HepG2 (cell line): ENCODE data around the gene FCHO2. TPM values are rescaled to one million over a fixed set of nuclear protein-coding genes. Genes with fewer than 3 reads are reported as not detected.

Experiments
- ATAC-seq: fragments of 200-7000 bp; cut with Tn5 transposase; 3 replicates; pipeline ENCODE4 v1.9.1; 2020; ENCODE audit warnings: mild to moderate bottlenecking, moderate library complexity
- BruUV-seq: library from RNA; stranded (reverse); fragments of 400-500 nt; replicated peaks from 2 replicates; lab custom pipeline; 2021; lab: Mats Ljungman, UMichigan
- CTCF ChIA-PET: fragments of 300-600 bp; formaldehyde crosslinking; extraction: SDS; loops from one replicate; lab custom pipeline; 2021; ENCODE audit warnings: low total read pairs, inconsistent platforms, low intra/inter-chr PET ratio; lab: Yijun Ruan, JAX
- POLR2A ChIA-PET: fragments of 350-600 bp; sonication (Branson Sonifier 250); formaldehyde crosslinking; loops from one replicate; lab custom pipeline; 2020; ENCODE audit warnings: antibody characterized with exemption, inconsistent platforms; lab: Yijun Ruan, JAX
- DNase-seq: peaks from one replicate; pipeline ENCODE4 v3.0.0-alpha.2; 2015; ENCODE audit warnings: low spot score
- FAIRE-seq: peaks from 3 replicates; lab custom pipeline; 2011; peaks lifted over from hg19 to GRCh38; lab: Jason Lieb, UNC
- H2AFZ ChIP-seq: one replicate; pipeline ENCODE4 v1.6.1; 2011; ENCODE audit warnings: low read length, inconsistent platforms
- H3K27ac ChIP-seq: fragments of 300-600 bp; 3 replicates; pipeline ENCODE4 v1.8.0; 2011; ENCODE audit warnings: mixed run types, mild to moderate bottlenecking, mixed read lengths, low read length, inconsistent platforms; ENCODE audit not compliant: insufficient read depth; ENCODE audit errors: extremely low read length
- H3K27me3 ChIP-seq, 2 experiments: fragments of 200-600 bp in 1 of 2; 2 replicates in 1 of 2; 3 replicates in 1 of 2; pipeline versions ENCODE4 v1.6.0 to v1.8.0; 2011; ENCODE audit warnings: low read length in 2 of 2, mild to moderate bottlenecking in 2 of 2, moderate library complexity in 2 of 2, inconsistent platforms in 1 of 2; ENCODE audit not compliant: insufficient read depth in 2 of 2, control insufficient read depth in 1 of 2
- H3K36me3 ChIP-seq, 2 experiments: fragments of 200-600 bp in 1 of 2; replicated peaks in 1 of 2; 2 replicates in 1 of 2; 3 replicates in 1 of 2; pipeline versions ENCODE4 v1.5.1 to v1.8.0; 2011; ENCODE audit warnings: low read length in 2 of 2, inconsistent platforms in 1 of 2; ENCODE audit not compliant: insufficient read depth in 2 of 2, control insufficient read depth in 1 of 2
- H3K4me1 ChIP-seq: 2 replicates; pipeline ENCODE4 v1.5.1; 2012; ENCODE audit warnings: low read length, inconsistent platforms; ENCODE audit not compliant: insufficient read depth
- H3K4me2 ChIP-seq: 2 replicates; pipeline ENCODE4 v1.6.0; 2011; ENCODE audit warnings: low read depth, low read length, inconsistent platforms
- H3K4me3 ChIP-seq, 3 experiments: fragments of 200-600 bp in 1 of 3; sonication (generic), shearing (Covaris generic) in 1 of 3; replicated peaks in 1 of 3; 2 replicates each; pipeline ENCODE4 v1.5.1; 2011 to 2016; ENCODE audit warnings: low read length in 3 of 3, inconsistent platforms in 2 of 3, low read depth in 2 of 3, mild to moderate bottlenecking in 2 of 3, control low read depth in 1 of 3, mixed read lengths in 1 of 3; ENCODE audit not compliant: insufficient read depth in 1 of 3
- H3K79me2 ChIP-seq: one replicate; pipeline ENCODE4 v1.6.1; 2011; ENCODE audit warnings: low read length, inconsistent platforms; ENCODE audit not compliant: insufficient read depth
- H3K9ac ChIP-seq: 2 replicates; pipeline ENCODE4 v1.6.0; 2011; ENCODE audit warnings: mild to moderate bottlenecking, low read depth, low read length, inconsistent platforms; ENCODE audit not compliant: insufficient read depth
- H3K9me3 ChIP-seq: 2 replicates; pipeline ENCODE4 v1.5.1; 2012; ENCODE audit warnings: mild to moderate bottlenecking, low read length
- H4K20me1 ChIP-seq: 2 replicates; pipeline ENCODE4 v1.6.0; 2011; ENCODE audit warnings: inconsistent platforms, mild to moderate bottlenecking, low read length, moderate library complexity; ENCODE audit not compliant: insufficient read depth
- ARNTL ChIP-seq: sonication (generic); formaldehyde crosslinking; IDR thresholded peaks from 2 replicates; pipeline ENCODE4 v1.4.0; 2020; ENCODE audit warnings: mild to moderate bottlenecking, missing genetic modification reagents
- ASH2L ChIP-seq: fragments of 300-600, 200-600 bp; sonication (generic); IDR thresholded peaks from 2 replicates; pipeline ENCODE4 v1.7.0; 2017; ENCODE audit warnings: low read depth, mild to moderate bottlenecking, moderate library complexity, mixed read lengths, low read length; ENCODE audit not compliant: insufficient read length
- CBX5 ChIP-seq: sonication (generic); formaldehyde crosslinking; IDR thresholded peaks from 2 replicates; pipeline ENCODE4 v1.4.0; 2020; ENCODE audit warnings: missing genetic modification reagents, borderline replicate concordance
- ELK4 ChIP-seq: sonication (generic); formaldehyde crosslinking; IDR thresholded peaks from 2 replicates; pipeline ENCODE4 v1.9.0; 2021; ENCODE audit warnings: missing genetic modification reagents, borderline replicate concordance
- FUBP1 ChIP-seq: sonication (generic); formaldehyde crosslinking; IDR thresholded peaks from 2 replicates; pipeline ENCODE4 v1.5.1; 2020; ENCODE audit warnings: missing genetic modification reagents, mild to moderate bottlenecking, borderline replicate concordance
- HNRNPL ChIP-seq: fragments of 200-400 bp; formaldehyde crosslinking; IDR thresholded peaks from 2 replicates; pipeline ENCODE4 v1.6.1; 2017; ENCODE audit warnings: mild to moderate bottlenecking, low read depth, low read length
- KDM5B ChIP-seq: sonication (generic); formaldehyde crosslinking; IDR thresholded peaks from 2 replicates; pipeline ENCODE4 v1.4.0; 2020; ENCODE audit warnings: missing genetic modification reagents, mild to moderate bottlenecking, borderline replicate concordance
- ZBTB1 ChIP-seq: sonication (generic); formaldehyde crosslinking; IDR thresholded peaks from 2 replicates; pipeline ENCODE4 v1.4.0; 2020; ENCODE audit warnings: missing genetic modification reagents, borderline replicate concordance
- ZFY ChIP-seq: sonication (generic); formaldehyde crosslinking; IDR thresholded peaks from 2 replicates; pipeline ENCODE4 v1.4.0; 2020; ENCODE audit warnings: missing genetic modification reagents
- ZNF17 ChIP-seq: sonication (generic); formaldehyde crosslinking; IDR thresholded peaks from 2 replicates; pipeline ENCODE4 v1.5.0; 2020; ENCODE audit warnings: mild to moderate bottlenecking, missing genetic modification reagents
- ZNF235 ChIP-seq: sonication (generic); formaldehyde crosslinking; IDR thresholded peaks from 2 replicates; pipeline ENCODE4 v1.8.1; 2023; ENCODE audit warnings: mild to moderate bottlenecking, missing genetic modification reagents, borderline replicate concordance
- ZNF33B ChIP-seq: sonication (generic); formaldehyde crosslinking; IDR thresholded peaks from 2 replicates; pipeline ENCODE4 v1.5.1; 2020; ENCODE audit warnings: mild to moderate bottlenecking, missing genetic modification reagents
- ZNF841 ChIP-seq: sonication (generic); formaldehyde crosslinking; IDR thresholded peaks from 2 replicates; pipeline ENCODE4 v1.8.1; 2023; ENCODE audit warnings: missing genetic modification reagents, borderline replicate concordance
- WGBS: methylation state at CpG from one replicate; pipeline ENCODE4 v1.1.6; 2017; ENCODE audit warnings: low lambda C conversion rate; 5-methylcytosine and 5-hydroxymethylcytosine counted together
- in situ Hi-C: cut with HindIII; loops from 2 replicates; pipeline ENCODE4 v1.10.0; 2017; ENCODE audit warnings: low pct_unique_long_range_greater_than_20kb; ENCODE audit not compliant: extremely low pct_ligation_motif_present
- intact Hi-C: fragments of 100-400 bp; cut with micrococcal nuclease; formaldehyde crosslinking; loops from one replicate; pipeline ENCODE4 v1.10.0; 2022; ENCODE audit not compliant: unreplicated experiment
- polyA plus RNA-seq, 8 experiments: library from polyadenylated mRNA; depleted of rRNA in 3 of 8; stranded (reverse) in 7 of 8; unstranded in 1 of 8; fragments of >200 nt; fragmentation: Illumina TruSeq in 4 of 8; extraction: Trizol in 4 of 8; gene quantifications; 2 replicates each; pipeline versions ENCODE4 v1.2.1 to v1.2.3, GENCODE V29; 2011 to 2016; ENCODE audit warnings: low read depth in 4 of 8, missing spikeins in 1 of 8, mixed read lengths in 1 of 8; ENCODE audit not compliant: insufficient read depth in 1 of 8
- total RNA-seq, 5 experiments: library from RNA; depleted of rRNA; stranded (reverse); fragments of >200 nt; fragmentation: Illumina TruSeq; extraction: Trizol; gene quantifications; 2 replicates each; pipeline ENCODE4 v1.2.3, GENCODE V29; 2016; ENCODE audit warnings: low read depth in 1 of 5
- TF ChIP-seq, protein P1 (sequence below): sonication (generic); formaldehyde crosslinking; IDR thresholded peaks from 2 replicates; pipeline ENCODE4 v1.9.0; 2022; ENCODE audit warnings: low read depth, missing genetic modification reagents
- TF ChIP-seq, protein P2 (sequence below): IDR thresholded peaks from 2 replicates; pipeline ENCODE4 v1.6.1; 2016; ENCODE audit warnings: low read depth, control low read depth
- TF ChIP-seq, protein P3 (sequence below): IDR thresholded peaks from 2 replicates; pipeline ENCODE4 v1.6.1; 2016; ENCODE audit warnings: mild to moderate bottlenecking, missing biosample characterization, missing genetic modification reagents

Gene FCHO2
- total and polyA plus RNA-seq, 2 of the 13 experiments (the other 11 are each of a cell fraction or from before 2014, with no cell fraction given), result 11.6 to 17.3 TPM

GRCh38 chr5:73096239-73096575 lies 140.4 kb downstream of the FCHO2 start (continued):
- TF ChIP-seq ZNF33B (CRISPR knock-in tag), result no peak
- no peak for TF ChIP-seq ASH2L
- TF ChIP-seq ARNTL (CRISPR knock-in tag), result no peak

- intact Hi-C loops (no loop called here), in situ Hi-C loops (no loop called here)
- Histone ChIP-seq H3K4me1 (no peaks in the 10 kb centered on the region), H3K4me2 (no peak overlapping the region), H3K9ac (no peak overlapping the region), H3K27me3 (no peaks in the 10 kb centered on the region), H4K20me1 (no peaks in the 10 kb centered on the region), H3K9me3 (no peaks in the 10 kb centered on the region), H3K4me3 (no peak overlapping the region), H3K27ac (no peak overlapping the region), H3K79me2 (no peaks in the 10 kb centered on the region), H2AFZ (no peak overlapping the region), H3K36me3 (no peaks in the 10 kb centered on the region)
- FAIRE-seq (no peak), ATAC-seq (no peak), DNase-seq (no peak)
- POLR2A ChIA-PET, result no interaction called here
- BruUV-seq, result no TSS peak
- CTCF ChIA-PET, result no interaction called here
- WGBS, result 33% methylated on average over 2 of the region's 2 CpGs
- TF ChIP-seq HNRNPL (no peak), KDM5B (no peak), ZFY (CRISPR knock-in tag) (no peak), ZBTB1 (CRISPR knock-in tag) (no peak), ZNF17 (no peak), FUBP1 (no peak), ZNF235 (CRISPR knock-in tag) (no peak), ELK4 (no peak), CBX5 (no peak), ZNF841 (CRISPR knock-in tag) (no peak)
- TF ChIP-seq, protein P1, sequence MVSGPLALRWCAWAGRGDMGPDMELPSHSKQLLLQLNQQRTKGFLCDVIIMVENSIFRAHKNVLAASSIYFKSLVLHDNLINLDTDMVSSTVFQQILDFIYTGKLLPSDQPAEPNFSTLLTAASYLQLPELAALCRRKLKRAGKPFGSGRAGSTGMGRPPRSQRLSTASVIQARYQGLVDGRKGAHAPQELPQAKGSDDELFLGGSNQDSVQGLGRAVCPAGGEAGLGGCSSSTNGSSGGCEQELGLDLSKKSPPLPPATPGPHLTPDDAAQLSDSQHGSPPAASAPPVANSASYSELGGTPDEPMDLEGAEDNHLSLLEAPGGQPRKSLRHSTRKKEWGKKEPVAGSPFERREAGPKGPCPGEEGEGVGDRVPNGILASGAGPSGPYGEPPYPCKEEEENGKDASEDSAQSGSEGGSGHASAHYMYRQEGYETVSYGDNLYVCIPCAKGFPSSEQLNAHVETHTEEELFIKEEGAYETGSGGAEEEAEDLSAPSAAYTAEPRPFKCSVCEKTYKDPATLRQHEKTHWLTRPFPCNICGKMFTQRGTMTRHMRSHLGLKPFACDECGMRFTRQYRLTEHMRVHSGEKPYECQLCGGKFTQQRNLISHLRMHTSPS, result no peak
- TF ChIP-seq, protein P2, sequence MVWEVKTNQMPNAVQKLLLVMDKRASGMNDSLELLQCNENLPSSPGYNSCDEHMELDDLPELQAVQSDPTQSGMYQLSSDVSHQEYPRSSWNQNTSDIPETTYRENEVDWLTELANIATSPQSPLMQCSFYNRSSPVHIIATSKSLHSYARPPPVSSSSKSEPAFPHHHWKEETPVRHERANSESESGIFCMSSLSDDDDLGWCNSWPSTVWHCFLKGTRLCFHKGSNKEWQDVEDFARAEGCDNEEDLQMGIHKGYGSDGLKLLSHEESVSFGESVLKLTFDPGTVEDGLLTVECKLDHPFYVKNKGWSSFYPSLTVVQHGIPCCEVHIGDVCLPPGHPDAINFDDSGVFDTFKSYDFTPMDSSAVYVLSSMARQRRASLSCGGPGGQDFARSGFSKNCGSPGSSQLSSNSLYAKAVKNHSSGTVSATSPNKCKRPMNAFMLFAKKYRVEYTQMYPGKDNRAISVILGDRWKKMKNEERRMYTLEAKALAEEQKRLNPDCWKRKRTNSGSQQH, result no peak
- TF ChIP-seq, protein P3, sequence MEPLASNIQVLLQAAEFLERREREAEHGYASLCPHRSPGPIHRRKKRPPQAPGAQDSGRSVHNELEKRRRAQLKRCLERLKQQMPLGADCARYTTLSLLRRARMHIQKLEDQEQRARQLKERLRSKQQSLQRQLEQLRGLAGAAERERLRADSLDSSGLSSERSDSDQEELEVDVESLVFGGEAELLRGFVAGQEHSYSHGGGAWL (CRISPR knock-in tag), result no peak
These were observed 141.9 kb downstream of the FCHO2 start for GRCh38 chr5:73097740-73098139.
